ENCODE measurements around the gene KIF21A. TPM values are rescaled to one million over a fixed set of nuclear protein-coding genes. Genes with fewer than 3 reads are reported as not detected.

Gene KIF21A
- total and polyA plus RNA-seq, 4 donors = 5.2 to 36.5 (median 13.3) TPM

DNA sequence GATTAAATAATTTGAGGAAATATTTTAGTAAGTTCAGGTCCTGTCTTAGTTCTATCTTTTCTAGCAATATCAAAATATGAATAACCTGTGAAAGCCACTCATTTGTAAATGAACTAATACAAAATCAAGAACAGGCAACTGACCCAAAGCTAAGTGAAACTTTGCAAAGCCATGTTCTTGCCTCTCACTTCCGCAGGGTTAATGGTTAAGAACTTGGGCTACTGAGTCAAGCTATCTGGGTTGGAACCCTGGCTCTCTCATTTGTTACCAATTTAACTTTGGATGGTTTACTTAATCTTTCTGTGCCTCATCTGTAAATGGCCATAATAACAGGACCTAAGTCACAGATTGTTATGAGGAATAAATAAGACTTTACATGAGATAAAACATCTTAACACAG is 2.8 kb downstream of the KIF21A start:
- no peaks in the 10 kb centered on the region for H3K9me3 ChIP-seq (ENCODE audit: control insufficient read depth in 4 of 4, insufficient read depth in 3 of 4, low read length in 3 of 4)
- no peak for ATAC-seq (ENCODE audit: insufficient read depth, low FRiP score)
- whole genome bisulfite sequencing, 2 donors = 90 to 92% methylated on average over 1 of the region's 1 CpG
- H3K27ac ChIP-seq (ENCODE audit: low read depth in 1 of 2, low read length in 1 of 2) = no peak overlapping the region
- no peak for DNase-seq
- TF ChIP-seq, protein P1, sequence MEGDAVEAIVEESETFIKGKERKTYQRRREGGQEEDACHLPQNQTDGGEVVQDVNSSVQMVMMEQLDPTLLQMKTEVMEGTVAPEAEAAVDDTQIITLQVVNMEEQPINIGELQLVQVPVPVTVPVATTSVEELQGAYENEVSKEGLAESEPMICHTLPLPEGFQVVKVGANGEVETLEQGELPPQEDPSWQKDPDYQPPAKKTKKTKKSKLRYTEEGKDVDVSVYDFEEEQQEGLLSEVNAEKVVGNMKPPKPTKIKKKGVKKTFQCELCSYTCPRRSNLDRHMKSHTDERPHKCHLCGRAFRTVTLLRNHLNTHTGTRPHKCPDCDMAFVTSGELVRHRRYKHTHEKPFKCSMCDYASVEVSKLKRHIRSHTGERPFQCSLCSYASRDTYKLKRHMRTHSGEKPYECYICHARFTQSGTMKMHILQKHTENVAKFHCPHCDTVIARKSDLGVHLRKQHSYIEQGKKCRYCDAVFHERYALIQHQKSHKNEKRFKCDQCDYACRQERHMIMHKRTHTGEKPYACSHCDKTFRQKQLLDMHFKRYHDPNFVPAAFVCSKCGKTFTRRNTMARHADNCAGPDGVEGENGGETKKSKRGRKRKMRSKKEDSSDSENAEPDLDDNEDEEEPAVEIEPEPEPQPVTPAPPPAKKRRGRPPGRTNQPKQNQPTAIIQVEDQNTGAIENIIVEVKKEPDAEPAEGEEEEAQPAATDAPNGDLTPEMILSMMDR (IDR thresholded peaks at IDR 0.05; ENCODE audit: control extremely low read depth, extremely low read depth) = no peak
- no peaks in the 10 kb centered on the region for H3K36me3 ChIP-seq (ENCODE audit: control insufficient read depth in 4 of 4, insufficient read depth in 4 of 4, low read length in 4 of 4)
- H3K9ac ChIP-seq (ENCODE audit: insufficient read depth in 1 of 2, low read length in 2 of 2) = no peak overlapping the region
- H3K4me3 ChIP-seq = no peak overlapping the region
- H3K4me1 ChIP-seq (ENCODE audit: control insufficient read depth in 5 of 5, insufficient read depth in 5 of 5, low read length in 5 of 5) = peaks cover 0 to 15% (median 3%) of the 10 kb centered on the region in 5 donors
- H3K27me3 ChIP-seq (ENCODE audit: control insufficient read depth in 3 of 3, insufficient read depth in 3 of 3, low read length in 2 of 3) = peaks cover 0 to 5% (median 0%) of the 10 kb centered on the region in 3 donors

DNA sequence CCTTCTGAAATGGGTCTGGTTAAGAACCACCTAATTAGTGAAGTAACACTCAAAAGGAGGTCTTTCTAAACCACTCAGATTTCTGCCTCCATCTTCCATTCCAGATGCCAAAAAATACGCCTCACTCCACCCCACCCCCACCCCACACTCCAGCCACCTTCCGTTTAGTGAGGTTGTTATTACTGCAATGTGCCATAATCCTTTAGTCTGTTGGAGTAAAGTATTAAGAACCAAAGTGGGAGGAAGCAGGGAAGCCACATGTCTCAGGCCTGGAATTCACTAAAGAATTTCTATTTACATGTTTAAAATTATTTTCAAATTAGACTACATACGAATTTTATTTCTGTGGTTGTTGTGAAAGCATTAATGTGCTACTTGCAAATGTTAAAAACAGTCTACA is 7.4 kb downstream of the KIF21A start:
- TF ChIP-seq, protein P1 (IDR thresholded peaks at IDR 0.05; ENCODE audit: control extremely low read depth, extremely low read depth) = no peak
- Histone ChIP-seq H3K4me3 (no peak overlapping the region), H3K27ac (ENCODE audit: low read depth in 1 of 2, low read length in 1 of 2) (no peak overlapping the region), H3K4me1 (ENCODE audit: control insufficient read depth in 5 of 5, insufficient read depth in 5 of 5, low read length in 5 of 5) (peaks cover 0 to 13% (median 0%) of the 10 kb centered on the region in 5 donors), H3K9me3 (ENCODE audit: control insufficient read depth in 4 of 4, insufficient read depth in 3 of 4, low read length in 3 of 4) (no peaks in the 10 kb centered on the region), H3K9ac (ENCODE audit: insufficient read depth in 1 of 2, low read length in 2 of 2) (no peak overlapping the region), H3K27me3 (ENCODE audit: control insufficient read depth in 3 of 3, insufficient read depth in 3 of 3, low read length in 2 of 3) (no peaks in the 10 kb centered on the region), H3K36me3 (ENCODE audit: control insufficient read depth in 4 of 4, insufficient read depth in 4 of 4, low read length in 4 of 4) (no peaks in the 10 kb centered on the region)
- WGBS, 2 donors = 80 to 86% methylated on average over 3 of the region's 3 CpGs
- no peak for DNase-seq
- no peak for ATAC-seq (ENCODE audit: insufficient read depth, low FRiP score)

DNA sequence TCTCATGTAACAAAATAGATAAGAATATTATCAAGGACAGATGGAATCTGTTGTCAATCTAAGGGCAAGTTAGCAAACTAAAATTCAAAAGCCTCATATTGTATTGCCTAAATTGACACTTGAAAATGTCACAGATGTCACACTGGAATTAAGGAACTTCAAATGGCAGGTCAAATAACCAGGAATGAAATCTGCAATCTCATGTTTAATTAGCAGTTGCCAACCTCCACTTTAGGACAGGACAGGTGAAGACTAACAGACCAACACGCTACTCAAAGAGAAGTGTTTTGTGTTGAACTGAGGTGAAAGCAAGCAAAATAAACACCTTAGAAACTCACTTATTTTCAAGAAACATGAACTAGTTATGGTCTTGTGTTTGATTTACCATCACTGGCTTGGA is 11.1 kb downstream of the KIF21A start:
- TF ChIP-seq, protein P1 (IDR thresholded peaks at IDR 0.05; ENCODE audit: control extremely low read depth, extremely low read depth) = no peak
- Histone ChIP-seq H3K9ac (ENCODE audit: insufficient read depth in 1 of 2, low read length in 2 of 2) (no peak overlapping the region), H3K4me1 (ENCODE audit: control insufficient read depth in 5 of 5, insufficient read depth in 5 of 5, low read length in 5 of 5) (peaks cover 0 to 12% (median 0%) of the 10 kb centered on the region in 5 donors), H3K4me3 (no peak overlapping the region), H3K27ac (ENCODE audit: low read depth in 1 of 2, low read length in 1 of 2) (no peak overlapping the region), H3K36me3 (ENCODE audit: control insufficient read depth in 4 of 4, insufficient read depth in 4 of 4, low read length in 4 of 4) (no peaks in the 10 kb centered on the region), H3K27me3 (ENCODE audit: control insufficient read depth in 3 of 3, insufficient read depth in 3 of 3, low read length in 2 of 3) (no peaks in the 10 kb centered on the region), H3K9me3 (ENCODE audit: control insufficient read depth in 4 of 4, insufficient read depth in 3 of 4, low read length in 3 of 4) (no peaks in the 10 kb centered on the region)
- ATAC-seq (ENCODE audit: insufficient read depth, low FRiP score) (no peak), DNase-seq (no peak)
- WGBS, 2 donors = 77 to 78% methylated on average over 1 of the region's 1 CpG

Data from lung (tissue), 12 donors.